Mucosa of descending colon (tissue), 3 donors: ENCODE data around the gene PSMD1. TPM values are rescaled to one million over a fixed set of nuclear protein-coding genes. Genes with fewer than 3 reads are reported as not detected.

Experiments
- ATAC-seq: fragments of 200-7000 bp; cut with Tn5 transposase; one replicate; pipeline ENCODE4 v1.9.1; 2020; ENCODE audit warnings: mild to moderate bottlenecking, moderate library complexity
- DNase-seq, 3 donors: peaks; one replicate each; pipeline ENCODE4 v3.0.0-alpha.2; 2020
- H3K36me3 ChIP-seq: fragments of 200-600 bp; one replicate; pipeline ENCODE4 v1.8.0; 2021; ENCODE audit warnings: low read depth, mild to moderate bottlenecking
- H3K4me1 ChIP-seq: fragments of 200-600 bp; one replicate; pipeline ENCODE4 v1.8.0; 2021; ENCODE audit warnings: low read depth, mild to moderate bottlenecking
- H3K4me3 ChIP-seq: fragments of 200-600 bp; one replicate; pipeline ENCODE4 v1.8.0; 2021; ENCODE audit warnings: mild to moderate bottlenecking
- H3K9me3 ChIP-seq: fragments of 200-600 bp; one replicate; pipeline ENCODE4 v1.8.0; 2021; ENCODE audit warnings: mild to moderate bottlenecking
- CTCF ChIP-seq: fragments of 200-600 bp; IDR thresholded peaks from one replicate; pipeline ENCODE4 v1.8.0; 2022; ENCODE audit warnings: antibody characterized with exemption, mild to moderate bottlenecking
- intact Hi-C, 2 donors: fragments of 100-400 bp; cut with DNase I in 1 of 2; cut with micrococcal nuclease in 1 of 2; formaldehyde crosslinking; loops; one replicate each; pipeline versions ENCODE4 v1.11.0 to v1.11.1; 2022; cut with DNase I, micrococcal nuclease
- total RNA-seq, 3 donors: library from RNA; stranded (reverse); fragmentation: NEBNext Ultra II Directional in 2 of 3; extraction: Animal tissue kit (Norgen Biotek cat#: 25700) in 2 of 3; gene quantifications; one replicate each; pipeline versions ENCODE4 v1.2.1 to v1.2.4, GENCODE V29; 2021 to 2023
- donor health status: DM: no; HTN: no; CAD: no; lungs with moderate emphysema.
- donor health status: DM: no; HTN: no; CAD: no.
- donor health status: DM: no; HTN: yes; CAD: no.

PSMD1 gene
- total RNA-seq, 3 donors from 2014 or later: 68.1 to 90.4 (median 76.6) TPM

GRCh38 chr2:231011526-231011925, 45.1 kb upstream of the PSMD1 start:
- intact Hi-C loops: no loop called here
- ATAC-seq: no peak
- Histone ChIP-seq H3K9me3 (no peaks in the 10 kb centered on the region), H3K36me3 (no peaks in the 10 kb centered on the region), H3K4me3 (no peak overlapping the region), H3K4me1 (no peaks in the 10 kb centered on the region)
- TF ChIP-seq CTCF: no peak
- no peak for DNase-seq

DNA sequence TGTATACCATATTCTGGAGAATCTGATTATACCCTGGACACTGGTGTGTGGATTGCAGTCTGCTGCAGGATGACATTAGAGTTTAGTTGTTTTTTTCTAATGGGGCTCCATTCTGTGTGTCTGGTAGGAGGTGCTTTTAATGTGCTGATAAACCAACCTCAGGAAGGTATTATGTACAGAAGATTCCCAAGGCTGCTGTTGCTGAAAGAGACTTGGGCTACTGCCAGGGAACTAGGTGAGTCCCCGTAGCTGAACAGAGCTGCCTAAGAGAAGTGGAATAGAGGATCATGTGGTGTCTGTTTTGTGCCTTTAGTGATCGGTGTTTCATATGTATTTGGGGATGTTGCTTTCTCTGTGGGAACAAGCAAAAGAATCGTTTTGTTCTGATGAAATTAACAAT, 44.2 kb upstream of the PSMD1 start:
- ATAC-seq (no peak), DNase-seq (no peak)
- Histone ChIP-seq H3K4me1 (no peaks in the 10 kb centered on the region), H3K36me3 (no peaks in the 10 kb centered on the region), H3K9me3 (no peaks in the 10 kb centered on the region), H3K4me3 (no peak overlapping the region)
- intact Hi-C loops: no loop called here
- no peak for TF ChIP-seq CTCF

DNA sequence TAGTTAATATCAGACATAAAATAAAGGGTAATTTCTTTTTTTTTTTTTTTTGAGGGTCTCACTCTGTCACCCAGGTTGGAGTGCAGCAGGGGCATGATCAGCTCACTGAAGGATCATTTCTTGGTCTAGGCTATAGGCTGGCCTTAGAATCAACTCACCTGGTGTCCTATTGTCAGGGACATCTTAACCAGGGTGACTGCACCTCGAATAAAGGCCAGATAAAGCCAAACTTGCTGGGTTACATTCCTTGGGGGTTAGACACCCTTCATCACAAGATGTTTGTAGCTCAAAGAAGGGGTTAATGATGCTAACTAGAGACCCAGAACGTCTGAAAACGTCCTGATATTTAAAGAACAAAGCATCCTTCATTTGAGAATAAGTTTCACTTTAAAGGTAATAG, 42.8 kb upstream of the PSMD1 start:
- no peak for ATAC-seq
- intact Hi-C loops: no loop called here
- no peak for DNase-seq
- TF ChIP-seq CTCF: no peak
- Histone ChIP-seq H3K4me1 (no peaks in the 10 kb centered on the region), H3K36me3 (no peaks in the 10 kb centered on the region), H3K9me3 (no peaks in the 10 kb centered on the region), H3K4me3 (no peak overlapping the region)

- intact Hi-C loops: no loop called here
- H3K4me1 ChIP-seq: no peaks in the 10 kb centered on the region
- no peak overlapping the region for H3K4me3 ChIP-seq
- no peak for DNase-seq
- no peaks in the 10 kb centered on the region for H3K9me3 ChIP-seq
- H3K36me3 ChIP-seq: no peaks in the 10 kb centered on the region
- no peak for TF ChIP-seq CTCF
- no peak for ATAC-seq
These were observed 41.2 kb upstream of the PSMD1 start for GRCh38 chr2:231015478-231015877.

- ATAC-seq: no peak
These were observed 40.7 kb upstream of the PSMD1 start for GRCh38 chr2:231015926-231016325.

More at GRCh38 chr2:231015926-231016325, 40.7 kb upstream of the PSMD1 start:
- intact Hi-C loops: no loop called here
- no peaks in the 10 kb centered on the region for H3K9me3 ChIP-seq
- H3K4me1 ChIP-seq: no peaks in the 10 kb centered on the region
- H3K4me3 ChIP-seq: no peak overlapping the region
- no peak for DNase-seq
- no peaks in the 10 kb centered on the region for H3K36me3 ChIP-seq
- no peak for TF ChIP-seq CTCF
